MV-4-11 (cell line): Measurements from ENCODE around the gene RPH3AL.
"Not testable (repeated sequence)": the region's sequence is repeated elsewhere in the genome, so short reads cannot be mapped to it uniquely, and the experiment has no call there.

ENCODE experiments used
- DNase-seq: peaks from one replicate; lab custom pipeline; 2025; lab: John Stamatoyannopoulos, UW

RPH3AL gene

DNA sequence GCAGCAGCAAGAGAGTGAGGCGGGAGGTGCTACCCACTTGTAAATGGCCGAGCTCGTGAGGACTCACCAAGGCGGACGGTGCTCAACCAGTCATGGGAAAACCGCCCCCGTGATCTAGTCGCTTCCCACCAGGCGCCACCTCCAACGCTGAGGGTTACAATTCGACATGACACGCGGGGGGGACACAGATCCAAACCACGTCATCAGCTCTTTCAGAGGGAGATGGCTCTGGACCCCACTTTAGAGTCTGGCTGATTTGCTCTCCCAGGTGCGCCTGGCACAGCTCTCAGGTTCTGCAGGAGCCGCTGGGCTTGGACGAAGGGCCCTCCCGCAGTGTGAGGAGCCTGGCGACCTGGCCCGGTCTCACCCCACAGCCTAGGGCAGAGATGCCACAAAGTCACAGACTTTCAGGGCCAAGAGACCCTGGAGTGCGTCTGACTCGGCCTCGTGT is 150.1 kb downstream of the RPH3AL start:
- no peak for DNase-seq

DNA sequence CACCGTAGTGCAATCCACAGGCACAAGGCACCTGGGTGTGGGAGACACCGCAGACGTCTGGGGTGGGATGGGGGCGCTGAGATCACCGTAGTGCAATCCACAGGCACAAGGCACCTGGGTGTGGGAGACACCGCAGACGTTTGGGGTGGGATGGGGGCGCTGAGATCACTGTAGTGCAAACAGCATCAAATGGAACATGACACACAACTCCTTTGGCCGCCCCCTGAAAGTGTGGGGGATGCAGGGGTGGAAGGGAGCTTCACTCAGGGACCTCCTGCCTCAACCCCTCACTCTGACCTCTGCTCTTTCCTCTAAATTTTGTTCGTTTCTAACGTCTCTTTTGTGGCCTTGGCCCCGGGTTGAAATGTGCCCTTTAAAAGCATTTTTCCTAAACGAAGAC is 150.9 kb downstream of the RPH3AL start:
- not testable (repeated sequence) for DNase-seq

DNA sequence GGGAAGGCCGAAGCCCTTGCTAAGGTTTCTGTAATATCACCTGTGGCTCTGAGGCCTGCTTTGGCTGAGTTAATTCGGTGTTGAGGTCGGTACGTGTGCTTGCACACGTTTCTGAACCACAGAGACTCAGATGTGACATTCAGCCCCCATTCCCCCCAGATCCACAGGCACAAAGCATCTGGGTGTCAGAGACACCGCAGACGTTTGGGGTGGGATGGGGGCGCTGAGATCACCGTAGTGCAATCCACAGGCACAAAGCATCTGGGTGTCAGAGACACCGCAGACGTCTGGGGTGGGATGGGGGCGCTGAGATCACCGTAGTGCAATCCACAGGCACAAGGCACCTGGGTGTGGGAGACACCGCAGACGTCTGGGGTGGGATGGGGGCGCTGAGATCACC is 151.3 kb downstream of the RPH3AL start:
- DNase-seq, result not testable (repeated sequence)

GRCh38 chr17:200586-200985 is 152.0 kb downstream of the RPH3AL start:
- no peak for DNase-seq

GRCh38 chr17:199806-200545 is 152.6 kb downstream of the RPH3AL start:
- no peak for DNase-seq

DNA sequence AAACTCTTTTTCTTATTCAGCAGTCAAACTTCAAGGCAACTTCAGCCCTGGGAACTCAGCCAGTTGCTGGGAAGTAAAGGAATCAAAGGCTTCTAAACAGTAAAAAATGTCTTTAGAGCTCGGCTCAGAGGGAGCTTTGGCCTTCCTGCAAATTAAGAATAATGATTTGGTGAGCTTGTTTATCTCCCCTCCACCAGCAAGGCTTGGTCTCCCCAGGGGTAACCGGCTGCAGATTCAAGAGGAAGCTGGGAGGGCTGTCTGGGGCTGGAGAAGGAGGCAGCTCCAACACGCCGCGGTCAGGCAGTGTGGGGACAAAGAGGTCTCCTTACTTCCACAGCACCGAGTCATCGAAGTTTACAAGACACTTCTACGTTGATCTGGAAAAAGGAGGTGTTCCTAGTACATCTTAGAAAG is 153.4 kb downstream of the RPH3AL start:
- DNase-seq, result no peak

DNA sequence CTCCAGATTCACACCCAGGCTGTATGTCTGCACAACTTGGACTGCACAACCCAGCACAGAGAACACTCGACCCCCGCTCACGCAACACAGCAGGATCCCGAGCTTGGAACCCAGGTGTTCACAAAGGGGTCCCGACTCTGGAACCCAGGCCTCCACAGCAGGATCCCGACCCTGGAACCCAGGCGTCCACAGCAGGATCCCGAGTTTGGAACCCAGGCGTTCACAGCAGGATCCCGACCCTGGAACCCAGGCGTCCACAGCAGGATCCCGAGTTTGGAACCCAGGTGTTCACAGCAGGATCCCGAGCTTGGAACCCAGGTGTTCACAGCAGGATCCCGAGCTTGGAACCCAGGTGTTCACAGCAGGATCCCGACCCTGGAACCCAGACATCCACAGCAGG is 154.4 kb downstream of the RPH3AL start:
- not testable (repeated sequence) for DNase-seq

DNA sequence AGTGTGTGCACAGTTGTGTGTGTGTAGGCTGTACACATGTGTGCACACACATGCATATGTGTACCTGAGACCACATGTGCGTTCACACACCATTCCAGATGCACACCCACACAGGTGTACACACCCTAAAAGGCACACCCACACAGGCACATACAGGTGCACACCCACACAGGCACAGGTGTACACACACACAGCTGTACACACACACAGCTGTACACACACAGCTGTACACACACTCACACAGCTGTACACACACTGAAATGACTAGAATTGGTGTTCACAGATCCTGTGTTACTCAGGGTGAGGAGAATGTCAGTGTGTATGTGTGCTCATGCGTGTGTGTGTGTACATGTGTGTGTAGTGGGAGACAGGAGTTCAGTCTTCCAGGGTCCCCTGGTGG is 155.3 kb downstream of the RPH3AL start:
- DNase-seq, result no peak

- peak; percentile 24 for DNase-seq
Observed at GRCh38 chr17:194828-195602, 157.6 kb downstream of the RPH3AL start.

GRCh38 chr17:193841-194806 is 158.5 kb downstream of the RPH3AL start:
- no peak for DNase-seq

DNA sequence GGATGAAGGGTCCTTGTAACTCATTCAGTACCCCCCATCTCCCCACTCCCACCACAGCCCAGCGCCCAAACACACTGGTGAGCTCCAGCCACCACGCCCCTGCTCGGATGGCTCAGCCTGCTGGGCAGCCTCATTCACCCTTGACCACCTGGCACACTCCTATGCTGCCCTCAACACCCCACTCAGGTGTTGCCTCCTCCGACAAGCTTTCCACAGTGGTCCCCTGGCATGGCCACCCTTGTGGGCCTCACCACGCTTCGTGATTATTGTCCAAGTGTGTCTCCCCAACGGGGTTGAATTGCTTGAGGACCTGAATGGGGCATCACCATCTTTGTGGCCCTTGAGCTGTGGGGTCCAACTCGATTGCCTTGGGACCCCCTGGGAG is 159.2 kb downstream of the RPH3AL start:
- no peak for DNase-seq

DNA sequence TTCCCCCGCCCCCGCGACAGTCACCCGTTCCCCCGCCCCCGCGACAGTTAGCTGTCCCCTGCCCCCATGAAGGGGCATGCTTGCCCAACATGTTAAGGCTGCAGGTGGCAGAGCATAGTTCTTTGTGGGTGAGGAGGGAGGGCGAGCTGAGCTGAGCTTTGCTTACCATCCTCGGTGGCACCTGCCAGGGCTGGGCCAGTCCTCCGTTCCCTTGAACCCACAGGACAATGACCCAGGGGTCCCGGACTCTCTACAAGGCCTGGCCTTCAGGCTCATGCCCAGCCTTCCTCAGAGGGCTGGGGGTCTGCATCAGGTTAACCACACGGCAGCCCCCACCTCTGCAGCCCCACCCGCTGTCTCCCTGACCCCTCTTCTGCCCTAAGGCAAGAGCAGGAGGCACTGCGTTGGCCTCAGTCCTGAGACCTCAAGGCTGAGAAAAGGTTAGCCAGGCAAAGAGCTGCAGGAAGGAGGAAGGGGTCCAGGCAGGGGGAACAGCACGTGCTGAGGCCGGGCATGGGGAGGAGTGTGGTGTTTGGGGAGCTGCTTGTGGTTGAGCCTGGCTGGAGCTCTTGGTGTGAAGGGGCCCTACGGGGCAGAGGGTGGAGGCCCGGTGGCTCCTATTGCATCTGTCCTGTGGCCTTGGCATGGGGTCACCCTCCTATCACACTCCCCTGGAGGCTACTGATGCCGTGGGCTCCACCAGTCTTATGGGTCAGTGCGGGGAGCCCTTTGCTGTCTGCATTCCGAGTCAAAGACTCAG is 159.8 kb downstream of the RPH3AL start:
- DNase-seq, result no peak

DNA sequence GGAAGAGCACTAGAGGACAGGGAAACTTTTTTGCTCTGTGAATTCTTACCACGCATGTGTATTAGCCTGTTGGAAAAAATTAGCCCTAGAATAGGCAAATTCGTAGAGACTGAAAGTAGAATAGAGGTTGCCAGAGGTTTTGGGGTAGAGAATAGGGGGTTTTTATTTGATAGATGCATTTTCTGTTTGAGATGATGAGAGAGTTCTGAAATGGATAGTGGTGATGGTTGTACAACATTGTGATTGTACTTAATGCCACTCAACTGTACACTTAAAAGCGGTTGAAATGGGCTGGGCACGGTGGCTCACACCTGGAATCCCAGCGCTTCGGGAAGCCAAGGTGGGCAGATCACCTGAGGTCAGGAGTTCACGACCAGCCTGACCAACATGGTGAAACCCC is 163.2 kb downstream of the RPH3AL start:
- no peak for DNase-seq

DNA sequence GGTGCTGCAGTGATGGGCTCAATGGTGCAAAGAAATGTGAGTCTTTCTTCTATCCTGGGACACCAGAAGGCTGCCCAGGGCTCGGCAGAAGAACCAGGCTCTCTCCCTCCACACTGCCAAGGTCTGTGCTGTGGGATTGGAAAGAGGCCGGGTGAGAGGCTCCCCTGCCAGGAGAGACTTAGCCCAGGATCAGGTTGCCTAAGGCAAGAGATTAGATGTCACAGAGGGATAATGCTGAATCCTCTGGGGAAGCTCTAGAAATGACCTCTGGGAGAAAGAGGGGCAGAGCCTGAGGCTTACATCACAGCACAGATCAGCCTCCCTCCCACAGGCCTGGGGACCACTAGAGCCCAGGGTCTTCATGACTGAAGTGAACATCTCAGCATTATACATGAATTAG is 165.5 kb downstream of the RPH3AL start:
- DNase-seq, result no peak

GRCh38 chr17:185445-186138 is 167.0 kb downstream of the RPH3AL start:
- DNase-seq, result no peak

DNA sequence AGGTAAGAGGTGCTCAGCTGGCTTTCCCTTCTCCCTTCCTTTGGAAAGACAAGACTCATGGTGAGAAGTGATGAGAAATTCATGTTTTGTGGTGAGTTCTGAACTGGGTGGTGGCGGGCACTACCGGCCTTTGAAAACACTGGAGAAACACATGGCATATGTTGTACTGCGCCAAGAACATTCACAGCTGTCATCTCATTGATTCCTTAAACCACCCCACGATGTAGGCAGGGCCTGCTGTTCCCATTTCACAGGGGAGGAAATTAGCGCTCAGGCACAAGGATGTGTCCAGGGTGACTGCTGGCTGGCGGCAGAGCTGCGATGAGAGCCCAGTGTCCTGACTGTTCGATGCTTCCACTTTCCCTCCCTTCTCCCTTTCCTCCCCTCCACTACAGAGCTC is 169.6 kb downstream of the RPH3AL start:
- no peak for DNase-seq

GRCh38 chr17:182050-182751 is 170.4 kb downstream of the RPH3AL start:
- DNase-seq, result no peak

- no peak for DNase-seq
Observed at GRCh38 chr17:181245-182049, 171.2 kb downstream of the RPH3AL start, which contains the start of gene DOC2B. Gene DOC2B (minus strand): TSS chr17:181650. CDS start chr17:181479, 171 bp downstream.
